ENCODE data around the gene RTEL1.
"Not testable (repeated sequence)": the region's sequence is repeated elsewhere in the genome, so short reads cannot be mapped to it uniquely, and the experiment has no call there.

RTEL1 gene

DNA sequence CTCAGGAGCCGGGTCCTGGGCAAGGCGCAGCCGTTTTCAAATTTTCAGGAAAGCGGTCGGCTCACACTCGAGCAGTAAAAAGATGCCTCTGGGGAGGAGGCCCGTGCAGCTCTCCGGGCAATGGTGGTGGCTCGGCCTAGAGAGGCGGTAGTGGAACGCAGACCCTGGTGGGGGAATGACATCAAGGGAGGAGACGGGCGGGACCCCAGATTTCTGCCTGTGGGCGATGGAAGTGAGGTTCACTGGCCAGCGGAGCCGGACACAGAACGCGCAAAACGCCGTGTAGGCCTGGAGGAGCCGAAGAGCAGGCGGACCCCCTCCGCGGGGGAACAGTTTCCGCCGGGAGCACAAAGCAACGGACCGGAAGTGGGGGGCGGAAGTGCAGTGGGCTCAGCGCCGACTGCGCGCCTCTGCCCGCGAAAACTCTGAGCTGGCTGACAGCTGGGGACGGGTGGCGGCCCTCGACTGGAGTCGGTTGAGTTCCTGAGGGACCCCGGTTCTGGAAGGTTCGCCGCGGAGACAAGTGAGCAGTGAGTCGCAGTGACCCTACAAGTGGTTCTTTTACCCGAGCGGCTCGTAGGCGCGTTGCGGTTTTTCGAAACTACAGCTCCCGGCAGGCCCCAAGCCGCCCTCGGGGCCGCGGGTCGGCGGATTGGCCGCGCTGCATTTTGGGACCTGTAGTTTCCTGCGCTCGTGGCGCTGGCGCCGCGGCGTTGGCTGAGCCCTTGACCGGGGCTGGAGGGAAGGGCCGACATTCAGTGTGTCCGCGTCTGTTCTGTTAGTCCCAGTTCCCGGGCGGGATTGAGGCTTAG is at the start of gene RTEL1:
RTEL1 (plus strand) TSS at position 376 of the 812 bp plus-strand sequence. CDS start 1,091 bp downstream, outside the sequence.
- peak; percentile 91 for DNase-seq
- in situ Hi-C loops (cut with MboI; ENCODE audit: low pct_unique_long_range_greater_than_20kb, low sequenced_read_pairs), result no loop called here

DNA sequence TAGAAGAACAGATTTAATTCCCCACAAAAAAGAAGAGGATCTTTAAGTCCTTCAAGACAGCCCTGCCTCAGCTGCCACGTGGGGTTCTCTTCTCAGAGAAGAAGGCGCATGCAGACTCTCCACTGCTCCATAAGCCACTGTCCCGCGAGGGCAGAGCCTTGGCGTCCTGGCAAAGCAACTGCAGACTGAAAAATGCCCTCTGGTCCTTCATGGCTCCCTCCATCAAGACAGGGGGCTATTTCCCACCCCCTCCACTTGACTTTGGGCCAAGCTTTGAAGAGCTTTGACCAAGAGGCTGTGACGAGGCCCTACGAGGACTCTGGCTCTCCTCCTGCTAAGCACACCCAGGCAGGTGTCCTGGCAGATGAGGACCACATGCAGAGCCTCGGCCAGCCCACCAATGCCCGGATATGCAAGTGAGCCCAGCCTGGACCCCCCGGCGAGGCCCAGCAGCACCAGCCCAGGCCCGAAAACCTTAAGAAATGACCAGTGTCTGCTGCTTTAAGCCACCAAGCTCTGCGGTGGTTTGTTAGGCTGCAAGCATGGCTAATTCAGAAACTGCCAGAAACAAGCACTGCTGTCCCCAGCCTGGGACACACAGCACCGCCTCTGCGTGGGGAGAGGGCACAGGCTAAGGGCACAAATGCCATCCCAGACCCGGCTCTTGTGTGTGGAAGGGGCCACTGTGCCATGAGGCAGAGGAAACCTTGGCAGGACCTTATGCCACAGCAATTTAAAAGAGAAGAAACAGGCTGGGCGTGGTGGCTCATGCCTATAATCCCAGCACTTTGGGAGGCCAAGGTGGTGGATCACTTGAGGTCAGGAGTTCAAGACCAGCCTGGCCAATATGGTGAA is 47.3 kb upstream of the RTEL1 start:
- no peak for DNase-seq
- in situ Hi-C loops (cut with MboI; ENCODE audit: low pct_unique_long_range_greater_than_20kb, low sequenced_read_pairs), result no loop called here

DNA sequence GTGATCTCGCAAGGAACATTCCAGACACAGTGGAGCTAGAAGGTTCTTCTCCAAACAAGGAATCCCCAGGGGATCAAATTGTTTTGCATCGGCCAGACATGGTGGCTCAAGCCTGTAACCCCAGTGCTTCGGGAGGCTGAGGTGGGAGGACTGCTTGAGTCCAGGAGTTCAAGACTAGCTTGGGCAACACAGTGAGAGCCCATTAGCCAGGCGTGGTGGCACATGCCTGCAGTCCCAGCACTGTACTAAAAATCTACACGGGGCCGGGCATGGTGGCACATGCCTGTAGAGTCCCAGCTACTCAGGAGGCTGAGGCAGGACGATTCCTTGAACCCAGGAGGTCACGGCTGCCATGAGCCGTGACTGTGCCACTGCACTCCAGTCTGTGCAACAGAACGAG is 46.5 kb upstream of the RTEL1 start:
- in situ Hi-C loops (cut with MboI; ENCODE audit: low pct_unique_long_range_greater_than_20kb, low sequenced_read_pairs), result no loop called here
- DNase-seq, result no peak

DNA sequence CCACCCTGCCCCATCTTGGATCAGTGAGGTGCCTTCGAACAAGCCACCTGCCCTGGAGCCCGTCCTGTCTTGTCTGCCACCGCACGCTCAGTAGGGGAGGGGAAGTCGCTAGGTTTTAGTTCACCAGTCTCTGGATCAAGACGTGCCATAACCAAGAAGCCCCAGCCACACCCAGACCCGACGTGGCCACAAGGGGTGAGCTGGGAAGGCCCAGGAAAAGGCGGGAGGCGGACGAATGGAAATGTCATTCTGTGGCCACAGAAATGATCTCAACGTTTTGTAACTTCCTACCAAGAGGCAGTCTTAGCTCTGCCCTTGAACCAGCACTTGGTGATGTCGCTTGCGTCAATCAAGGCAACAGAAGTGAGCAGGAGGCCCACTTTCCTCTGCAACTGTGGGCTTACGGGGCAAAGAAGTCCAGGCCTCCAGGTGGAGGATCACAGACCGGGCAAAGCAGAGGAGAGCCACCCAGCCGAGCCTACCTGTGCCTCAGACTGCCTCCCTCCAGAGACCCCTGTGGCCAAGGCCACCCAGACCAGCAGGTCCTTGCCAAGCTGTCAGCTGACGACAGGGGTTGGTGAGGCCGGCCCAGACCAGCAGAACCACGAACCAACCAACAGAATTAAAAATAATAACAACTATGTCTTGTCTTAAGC is 45.7 kb upstream of the RTEL1 start:
- in situ Hi-C loops (cut with MboI; ENCODE audit: low pct_unique_long_range_greater_than_20kb, low sequenced_read_pairs), result no loop called here
- DNase-seq, result peak; percentile 16

DNA sequence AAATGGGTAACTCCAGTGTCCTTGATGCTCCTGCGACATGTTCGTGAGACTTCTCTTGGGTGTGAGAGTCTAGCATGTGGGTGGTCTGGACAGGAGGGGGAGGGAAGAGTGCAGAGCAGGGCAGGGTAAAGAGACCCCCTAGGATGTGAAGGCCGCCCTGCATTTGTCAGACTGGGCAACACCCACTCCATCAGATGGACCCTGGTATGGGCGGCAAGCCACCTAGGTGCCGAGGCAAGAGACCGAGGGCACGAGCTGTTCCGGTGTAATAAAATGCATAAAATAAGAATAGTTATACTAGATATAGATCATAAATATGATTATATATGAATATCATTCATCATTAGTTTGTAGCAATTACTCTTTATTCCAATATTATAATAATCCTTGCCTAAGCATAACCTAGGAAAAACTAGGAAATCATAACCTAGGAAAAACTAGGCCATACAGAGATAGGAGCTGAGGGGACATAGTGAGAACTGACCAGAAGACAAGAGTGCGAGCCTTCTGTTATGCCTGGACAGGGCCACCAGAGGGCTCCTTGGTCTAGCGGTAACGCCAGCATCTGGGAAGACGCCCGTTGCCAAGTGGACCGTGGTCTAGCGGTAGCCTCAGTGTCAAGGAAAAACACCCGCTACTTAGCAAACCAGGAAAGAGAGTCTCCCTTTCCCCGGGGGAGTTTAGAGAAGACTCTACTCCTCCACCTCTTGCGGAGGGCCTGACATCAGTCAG is 44.1 kb upstream of the RTEL1 start:
- in situ Hi-C loops (cut with MboI; ENCODE audit: low pct_unique_long_range_greater_than_20kb, low sequenced_read_pairs), result not testable (repeated sequence)

DNA sequence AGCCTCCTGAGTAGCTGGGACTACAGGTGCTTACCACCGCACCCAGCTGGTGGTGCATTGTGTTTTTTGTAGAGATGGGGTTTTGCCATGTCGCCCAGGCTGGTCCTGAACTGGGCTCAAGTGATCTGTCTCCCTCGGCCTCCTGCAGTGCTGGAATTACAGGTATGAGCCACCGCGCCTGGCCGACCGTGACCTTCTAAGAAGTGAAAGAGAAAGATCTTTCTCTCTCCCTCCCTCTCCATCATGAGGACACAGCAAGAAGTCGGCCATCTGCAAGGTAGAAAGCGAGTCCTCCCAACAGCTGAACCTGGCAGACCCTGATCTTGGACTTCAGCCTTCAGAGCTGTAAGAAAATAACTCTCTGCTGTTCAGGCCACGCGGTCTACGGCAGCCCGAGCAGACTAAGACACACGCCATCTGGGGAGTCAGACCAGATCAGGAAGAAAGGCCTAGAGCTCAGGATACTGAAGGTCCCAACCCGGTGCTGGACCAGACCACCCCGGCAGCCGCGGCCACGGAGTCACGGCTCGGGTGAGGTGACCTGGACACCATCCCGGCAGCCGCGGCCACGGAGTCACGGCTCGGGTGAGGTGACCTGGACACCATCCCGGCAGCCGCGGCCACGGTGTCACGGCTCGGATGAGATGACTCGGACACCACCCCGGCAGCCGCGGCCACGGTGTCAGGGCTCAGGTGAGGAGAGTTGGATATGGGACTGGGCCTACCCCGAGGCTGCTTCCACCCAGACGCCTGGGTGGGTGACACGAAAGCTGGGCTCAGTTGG is 40.8 kb upstream of the RTEL1 start:
- in situ Hi-C loops (cut with MboI; ENCODE audit: low pct_unique_long_range_greater_than_20kb, low sequenced_read_pairs), result no loop called here
- DNase-seq, result no peak

More for the DNA sequence above, 44.1 kb upstream of the RTEL1 start:
- not testable (repeated sequence) for DNase-seq

DNA sequence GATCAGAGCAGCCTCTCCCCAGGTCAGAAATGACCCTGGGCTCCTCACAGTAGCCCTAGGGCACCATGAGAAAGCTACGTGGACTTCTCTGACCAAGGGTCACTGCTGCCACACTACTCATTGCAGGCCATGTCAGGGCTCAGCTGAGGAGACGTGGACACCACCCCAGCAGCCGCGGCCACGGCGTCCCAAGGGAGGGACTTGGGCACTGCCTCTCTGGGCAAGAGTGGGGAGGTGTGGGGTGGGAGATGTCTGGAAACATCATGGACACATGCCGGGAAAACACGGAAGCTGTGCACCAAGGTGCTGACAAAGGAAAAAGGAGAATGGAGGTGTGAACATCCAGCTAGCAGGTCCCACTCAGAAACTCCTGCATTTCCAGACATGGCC is 40.2 kb upstream of the RTEL1 start:
- DNase-seq, result no peak
- in situ Hi-C loops (cut with MboI; ENCODE audit: low pct_unique_long_range_greater_than_20kb, low sequenced_read_pairs), result no loop called here

GRCh38 chr20:63618291-63618980 is 39.7 kb upstream of the RTEL1 start:
- in situ Hi-C loops (cut with MboI; ENCODE audit: low pct_unique_long_range_greater_than_20kb, low sequenced_read_pairs), result no loop called here
- no peak for DNase-seq

GRCh38 chr20:63619086-63619485 is 39.0 kb upstream of the RTEL1 start:
- DNase-seq, result no peak
- in situ Hi-C loops (cut with MboI; ENCODE audit: low pct_unique_long_range_greater_than_20kb, low sequenced_read_pairs), result no loop called here

DNA sequence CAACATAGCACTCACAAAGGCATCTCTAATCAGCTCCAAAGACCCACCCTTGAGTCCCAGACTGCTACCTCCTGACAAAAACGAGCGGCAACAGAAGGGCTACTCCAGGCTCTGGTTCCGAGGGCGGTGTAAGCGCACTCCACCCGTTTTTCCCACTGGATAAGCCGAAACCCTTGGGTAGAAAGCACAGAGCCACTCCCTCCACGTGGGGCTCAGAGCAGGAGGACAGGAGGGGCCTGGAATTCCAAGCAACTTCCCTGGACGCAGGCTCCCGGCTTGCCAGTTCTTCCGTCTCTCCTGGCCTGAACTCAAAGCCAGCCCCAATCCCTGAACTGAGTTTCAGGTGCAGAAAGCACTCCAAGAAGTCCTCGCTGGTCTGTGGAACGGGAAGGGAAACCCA is 38.6 kb upstream of the RTEL1 start:
- in situ Hi-C loops (cut with MboI; ENCODE audit: low pct_unique_long_range_greater_than_20kb, low sequenced_read_pairs), result no loop called here

DNA sequence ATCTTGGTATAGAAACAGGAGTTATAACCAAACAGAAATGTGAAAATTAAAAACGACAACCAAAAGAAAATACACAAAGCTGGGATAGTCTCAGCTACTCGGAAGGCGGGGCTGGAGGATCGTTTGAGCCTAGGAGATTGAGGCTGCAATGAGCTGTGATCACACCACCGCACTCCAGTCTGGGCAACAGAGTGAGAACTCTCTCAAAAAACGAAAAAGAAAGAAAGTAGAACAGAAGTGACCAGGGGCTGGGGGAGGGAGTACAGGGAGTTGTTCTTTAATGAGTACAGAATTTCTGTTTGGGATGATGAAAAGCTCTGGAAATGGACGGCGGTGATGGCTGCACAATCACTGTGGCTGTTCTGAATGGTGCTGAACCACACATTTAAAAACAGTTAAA is 37.1 kb upstream of the RTEL1 start:
- no peak for DNase-seq
- in situ Hi-C loops (cut with MboI; ENCODE audit: low pct_unique_long_range_greater_than_20kb, low sequenced_read_pairs), result no loop called here

More for the DNA sequence above, 38.6 kb upstream of the RTEL1 start:
- DNase-seq, result no peak

DNA sequence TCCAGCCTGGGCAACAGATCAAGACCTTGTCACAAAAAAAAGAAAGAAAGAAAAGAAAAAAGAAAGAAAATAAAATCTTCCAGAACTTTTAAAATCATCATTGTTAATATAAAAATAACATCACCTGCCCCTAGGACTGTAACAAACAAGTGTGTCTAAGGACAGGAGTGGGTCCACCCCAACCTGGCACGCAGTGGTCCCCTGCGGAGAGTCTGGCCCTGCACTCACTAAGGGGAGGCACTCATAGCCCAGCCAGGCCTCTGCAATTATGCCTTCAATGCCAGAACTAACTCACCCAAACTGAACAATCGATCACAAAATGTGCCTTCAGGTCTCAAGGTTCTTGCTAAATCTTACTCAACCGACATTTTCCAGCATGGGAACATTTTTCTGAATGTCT is 36.0 kb upstream of the RTEL1 start:
- DNase-seq, result no peak
- in situ Hi-C loops (cut with MboI; ENCODE audit: low pct_unique_long_range_greater_than_20kb, low sequenced_read_pairs), result no loop called here

GRCh38 chr20:63622732-63623131 is 35.4 kb upstream of the RTEL1 start:
- DNase-seq, result no peak
- in situ Hi-C loops (cut with MboI; ENCODE audit: low pct_unique_long_range_greater_than_20kb, low sequenced_read_pairs), result no loop called here

DNA sequence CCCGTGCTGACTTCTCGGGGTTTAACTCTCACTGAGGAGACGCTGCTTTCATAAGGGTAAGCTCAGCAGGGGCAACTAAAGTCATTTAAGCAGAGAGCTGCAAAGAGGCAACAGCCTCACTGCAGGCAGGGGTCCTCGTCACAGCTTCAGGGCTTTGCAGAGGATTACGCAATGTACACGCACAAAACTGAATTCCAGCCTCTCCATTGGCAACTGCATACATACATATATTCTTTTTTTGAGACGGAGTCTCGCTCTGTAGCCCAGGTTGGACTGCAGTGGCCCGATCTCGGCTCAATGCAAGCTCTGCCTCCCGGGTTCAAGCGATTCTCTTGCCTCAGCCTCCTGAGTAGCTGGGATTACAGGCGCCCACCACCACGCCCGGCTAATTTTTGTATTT is 33.6 kb upstream of the RTEL1 start:
- in situ Hi-C loops (cut with MboI; ENCODE audit: low pct_unique_long_range_greater_than_20kb, low sequenced_read_pairs), result no loop called here
- DNase-seq, result peak; percentile 43

DNA sequence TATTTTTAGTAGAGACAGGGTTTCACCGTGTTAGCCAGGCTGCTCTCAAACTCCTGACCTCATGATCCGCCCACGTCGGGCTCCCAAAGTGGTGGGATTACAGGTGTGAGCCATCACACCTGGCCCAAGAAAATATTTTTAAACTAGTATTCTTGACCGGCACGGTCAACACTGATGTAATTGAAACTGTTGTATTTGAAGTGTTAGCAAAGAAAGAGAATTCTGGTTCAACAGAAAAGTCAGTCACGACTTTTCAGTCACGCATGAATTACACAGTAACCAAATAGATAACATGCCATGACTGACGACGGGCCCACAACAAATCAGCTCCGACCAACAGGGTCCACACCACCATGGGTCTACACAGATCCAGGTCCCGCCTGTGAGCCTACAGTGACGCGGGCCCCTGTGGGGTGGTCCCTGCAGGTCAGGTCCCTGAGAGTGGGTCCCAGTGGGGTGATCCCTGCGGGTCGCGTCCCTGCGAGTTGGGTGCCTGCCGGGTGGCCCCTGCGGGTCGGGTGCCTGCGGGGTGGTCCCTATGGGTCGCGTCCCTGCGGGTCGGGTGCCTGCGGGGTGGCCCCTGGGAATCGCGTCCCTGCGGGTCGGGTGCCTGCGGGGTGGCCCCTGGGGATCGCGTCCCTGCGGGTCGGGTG is 32.2 kb upstream of the RTEL1 start:
- no peak for DNase-seq
- in situ Hi-C loops (cut with MboI; ENCODE audit: low pct_unique_long_range_greater_than_20kb, low sequenced_read_pairs), result no loop called here

DNA sequence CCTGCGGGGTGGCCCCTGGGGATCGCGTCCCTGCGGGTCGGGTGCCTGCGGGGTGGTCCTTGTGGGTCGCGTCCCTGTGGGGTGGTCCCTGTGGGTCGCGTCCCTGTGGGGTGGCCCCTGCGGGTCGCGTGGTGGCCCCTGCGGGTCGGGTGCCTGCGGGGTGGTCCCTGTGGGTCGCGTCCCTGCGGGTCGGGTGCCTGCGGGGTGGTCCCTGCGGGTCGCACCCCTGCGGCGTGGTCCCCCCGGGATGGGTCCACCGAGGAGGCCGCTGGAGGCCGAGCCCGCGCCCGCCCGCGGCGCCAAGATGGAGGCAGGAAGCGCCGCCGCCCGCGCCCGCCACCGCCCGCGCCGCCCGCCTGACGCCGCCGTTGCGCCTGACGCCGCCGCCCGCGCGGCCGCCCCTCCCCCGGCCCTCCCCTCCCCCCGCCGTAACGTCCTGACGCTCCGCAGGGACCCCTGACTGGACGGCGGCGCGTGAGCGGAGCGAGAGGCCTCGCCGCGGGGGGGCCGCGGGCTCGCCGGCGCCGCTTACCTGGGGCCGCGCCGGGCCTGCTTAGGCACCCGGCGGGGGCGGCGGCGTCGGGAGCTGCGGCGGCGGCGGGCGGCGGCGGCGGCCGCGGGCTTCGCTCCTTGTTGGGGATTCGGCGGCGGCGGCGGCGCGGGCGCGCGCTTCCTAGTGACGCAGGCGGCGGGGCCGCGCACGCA is 31.5 kb upstream of the RTEL1 start, which contains the start of gene GMEB2:
GMEB2 (minus strand) TSS at position 678 of the 705 bp plus-strand sequence. CDS start 7,704 bp downstream, outside the sequence.
- no peak for DNase-seq

More for the DNA sequence above, 31.5 kb upstream of the RTEL1 start, which contains the start of gene GMEB2:
- in situ Hi-C loops (cut with MboI; ENCODE audit: low pct_unique_long_range_greater_than_20kb, low sequenced_read_pairs), result no loop called here

All from KBM-7 (cell line).